HCT116 (cell line): Measurements from ENCODE around the gene ASPRV1. TPM values are rescaled to one million over a fixed set of nuclear protein-coding genes. Genes with fewer than 3 reads are reported as not detected.

Experiments
- ATAC-seq: fragments of 200-7000 bp; cut with Tn5 transposase; 2 replicates; pipeline ENCODE4 v1.9.1; 2020; ENCODE audit warnings: mild to moderate bottlenecking, moderate library complexity
- BruUV-seq: library from RNA; stranded (reverse); fragments of 400-500 nt; replicated peaks from 2 replicates; lab custom pipeline; 2021; lab: Mats Ljungman, UMichigan
- CTCF ChIA-PET: fragments of 300-600 bp; sonication (Branson Sonifier 250); formaldehyde crosslinking; loops from one replicate; lab custom pipeline; 2021; ENCODE audit warnings: antibody characterized with exemption; lab: Charles Lee
- POLR2A ChIA-PET: fragments of 300-600, 350-600 bp; sonication (Branson Sonifier 250); formaldehyde crosslinking; loops from one replicate; lab custom pipeline; 2021; ENCODE audit warnings: antibody characterized with exemption; lab: Charles Lee
- RAD21 ChIA-PET, 2 experiments: fragments of 300-600 bp; sonication (Branson Sonifier 250); formaldehyde crosslinking; loops; one replicate each; lab custom pipeline; 2023; ENCODE audit warnings: low total read pairs in 2 of 2; ENCODE audit not compliant: uncharacterized antibody in 2 of 2, unreplicated experiment in 2 of 2, low non-redundant PET in 1 of 2; lab: Charles Lee
- DNase-seq: peaks from one replicate; pipeline ENCODE4 v3.0.0-alpha.2; 2010; ENCODE audit warnings: low read depth, low spot score
- H2AFZ ChIP-seq: fragments of 200-600 bp; shearing (Covaris generic), sonication (generic); 2 replicates; pipeline ENCODE4 v1.6.1; 2017; ENCODE audit warnings: low read depth, mixed run types, mixed read lengths, antibody characterized with exemption, low read length; ENCODE audit not compliant: poor library complexity, severe bottlenecking
- H3K27ac ChIP-seq: 2 replicates; pipeline ENCODE4 v1.5.1; 2012; ENCODE audit warnings: low read depth, low read length
- H3K27me3 ChIP-seq: fragments of 200-600 bp; sonication (generic); 2 replicates; pipeline ENCODE4 v1.6.1; 2016; ENCODE audit warnings: mixed run types, low read length, mixed read lengths; ENCODE audit not compliant: insufficient read depth
- H3K36me3 ChIP-seq, 2 experiments: fragments of 200-500 bp in 1 of 2; fragments of 200-600 bp in 1 of 2; sonication (Bioruptor generic) in 1 of 2; sonication (generic) in 1 of 2; 2 replicates each; pipeline versions ENCODE4 v1.5.1 to v1.6.1; 2014 to 2016; ENCODE audit warnings: low read length in 2 of 2, inconsistent platforms in 1 of 2, mixed read lengths in 1 of 2, mixed run types in 1 of 2; ENCODE audit not compliant: insufficient read depth in 2 of 2, control insufficient read depth in 1 of 2
- H3K4me1 ChIP-seq, 2 experiments: fragments of 200-600 bp in 1 of 2; sonication (generic) in 1 of 2; 2 replicates each; pipeline versions ENCODE4 v1.5.1 to v1.6.1; 2012 to 2017; ENCODE audit warnings: low read length in 2 of 2, inconsistent platforms in 1 of 2, mild to moderate bottlenecking in 1 of 2, mixed read lengths in 1 of 2, mixed run types in 1 of 2, moderate library complexity in 1 of 2; ENCODE audit not compliant: insufficient read depth in 2 of 2, control insufficient read depth in 1 of 2
- H3K4me2 ChIP-seq: fragments of 200-600 bp; sonication (generic); 2 replicates; pipeline ENCODE4 v1.6.1; 2017; ENCODE audit warnings: mixed run types, low read length, mixed read lengths
- H3K4me3 ChIP-seq, 2 experiments: fragments of 200-600 bp in 1 of 2; sonication (generic) in 1 of 2; replicated peaks in 1 of 2; 2 replicates each; pipeline ENCODE4 v1.5.1; 2011 to 2016; ENCODE audit warnings: low read length in 2 of 2, control low read depth in 1 of 2, low read depth in 1 of 2, mild to moderate bottlenecking in 1 of 2, mixed read lengths in 1 of 2, mixed run types in 1 of 2
- H3K79me2 ChIP-seq: fragments of 200-600 bp; sonication (generic); 2 replicates; pipeline ENCODE4 v1.6.1; 2017; ENCODE audit warnings: mild to moderate bottlenecking, mixed run types, low read length, moderate library complexity, mixed read lengths; ENCODE audit not compliant: insufficient read depth
- H3K9ac ChIP-seq: fragments of 200-600 bp; sonication (generic); 2 replicates; pipeline ENCODE4 v1.6.1; 2016; ENCODE audit warnings: low read length, mixed read lengths
- H3K9me2 ChIP-seq: fragments of 200-600 bp; sonication (generic), shearing (Covaris generic); 2 replicates; pipeline ENCODE4 v1.6.1; 2017; ENCODE audit warnings: mixed run types, mild to moderate bottlenecking, moderate library complexity; ENCODE audit not compliant: insufficient read depth
- H3K9me3 ChIP-seq, 2 experiments: fragments of 200-500 bp in 1 of 2; fragments of 200-600 bp in 1 of 2; sonication (Bioruptor generic) in 1 of 2; sonication (generic) in 1 of 2; 2 replicates each; pipeline ENCODE4 v1.6.1; 2014 to 2017; ENCODE audit warnings: low read length in 2 of 2, mixed read lengths in 2 of 2, inconsistent platforms in 1 of 2, low read depth in 1 of 2, mild to moderate bottlenecking in 1 of 2, mixed run types in 1 of 2, moderate library complexity in 1 of 2; ENCODE audit not compliant: control insufficient read depth in 1 of 2, insufficient read depth in 1 of 2
- H4K20me1 ChIP-seq: fragments of 200-600 bp; sonication (generic), shearing (Covaris generic); 2 replicates; pipeline ENCODE4 v1.6.1; 2017; ENCODE audit warnings: mixed run types, mild to moderate bottlenecking, moderate library complexity; ENCODE audit not compliant: insufficient read depth
- CBX3 ChIP-seq: IDR thresholded peaks from 2 replicates; pipeline ENCODE4 v1.6.1; 2012; ENCODE audit warnings: low read depth
- EGR1 ChIP-seq: IDR thresholded peaks from 2 replicates; pipeline ENCODE4 v1.6.1; 2012; ENCODE audit warnings: low read depth
- ELF1 ChIP-seq: IDR thresholded peaks from 2 replicates; pipeline ENCODE4 v1.6.1; 2012; ENCODE audit warnings: low read depth, borderline replicate concordance
- EZH2phosphoT487 ChIP-seq: fragments of 200-600 bp; IDR thresholded peaks from 2 replicates; pipeline ENCODE4 v1.6.1; 2018; ENCODE audit warnings: antibody characterized with exemption, borderline replicate concordance
- FOSL1 ChIP-seq: IDR thresholded peaks from 2 replicates; pipeline ENCODE4 v1.6.1; 2012; ENCODE audit warnings: low read depth
- JUND ChIP-seq: IDR thresholded peaks from 2 replicates; pipeline ENCODE4 v1.6.1; 2012
- POLR2A ChIP-seq: IDR thresholded peaks from 2 replicates; pipeline ENCODE4 v1.7.0; 2011; ENCODE audit warnings: borderline replicate concordance; ENCODE audit not compliant: insufficient read depth, insufficient read length; ENCODE audit errors: extremely low read depth
- POLR2AphosphoS5 ChIP-seq: IDR thresholded peaks from 2 replicates; pipeline ENCODE4 v1.6.1; 2011; ENCODE audit warnings: mild to moderate bottlenecking, low read depth, low read length, moderate library complexity
- SIN3A ChIP-seq: IDR thresholded peaks from 2 replicates; pipeline ENCODE4 v1.6.1; 2012; ENCODE audit warnings: low read depth
- SRF ChIP-seq: IDR thresholded peaks from 2 replicates; pipeline ENCODE4 v1.6.1; 2012; ENCODE audit warnings: low read depth
- ZFX ChIP-seq: fragments of 450-650 bp; IDR thresholded peaks from 2 replicates; pipeline ENCODE4 v1.6.1; 2017
- ZNF274 ChIP-seq: fragments of 200-500 bp; sonication (Bioruptor generic); IDR thresholded peaks from 2 replicates; pipeline ENCODE4 v1.6.1; 2014; ENCODE audit warnings: mild to moderate bottlenecking, low read depth, low read length, inconsistent platforms
- intact Hi-C: fragments of 100-400 bp; cut with micrococcal nuclease; formaldehyde crosslinking; loops from 2 replicates; pipeline ENCODE4 v1.10.0; 2022
- total RNA-seq: library from RNA; stranded (reverse); gene quantifications from one replicate; pipeline ENCODE4 v1.2.1, GENCODE V29; 2021; ENCODE audit not compliant: unreplicated experiment
- TF ChIP-seq, protein P1 (sequence below): IDR thresholded peaks from 2 replicates; pipeline ENCODE4 v1.6.1; 2011; ENCODE audit warnings: mild to moderate bottlenecking, low read length, moderate library complexity; ENCODE audit not compliant: insufficient replicate concordance; ENCODE audit errors: extremely low read depth
- TF ChIP-seq, protein P2 (sequence below): IDR thresholded peaks from 2 replicates; pipeline ENCODE4 v1.6.1; 2012
- TF ChIP-seq, protein P3 (sequence below), 3 experiments: fragments of 200-600 bp in 1 of 3; sonication (generic) in 1 of 3; IDR thresholded peaks in 2 of 3; conservative IDR thresholded peaks in 1 of 3; 2 replicates each; pipeline ENCODE4 v1.5.1; 2012 to 2017; ENCODE audit warnings: low read depth in 2 of 3, low read length in 2 of 3, antibody characterized with exemption in 1 of 3, borderline replicate concordance in 1 of 3, control low read depth in 1 of 3, mild to moderate bottlenecking in 1 of 3, mixed read lengths in 1 of 3, mixed run types in 1 of 3, moderate library complexity in 1 of 3; ENCODE audit not compliant: insufficient read depth in 1 of 3

The ASPRV1 gene
- total RNA-seq, 1 experiment from 2014 or later = 1.1 TPM

DNA sequence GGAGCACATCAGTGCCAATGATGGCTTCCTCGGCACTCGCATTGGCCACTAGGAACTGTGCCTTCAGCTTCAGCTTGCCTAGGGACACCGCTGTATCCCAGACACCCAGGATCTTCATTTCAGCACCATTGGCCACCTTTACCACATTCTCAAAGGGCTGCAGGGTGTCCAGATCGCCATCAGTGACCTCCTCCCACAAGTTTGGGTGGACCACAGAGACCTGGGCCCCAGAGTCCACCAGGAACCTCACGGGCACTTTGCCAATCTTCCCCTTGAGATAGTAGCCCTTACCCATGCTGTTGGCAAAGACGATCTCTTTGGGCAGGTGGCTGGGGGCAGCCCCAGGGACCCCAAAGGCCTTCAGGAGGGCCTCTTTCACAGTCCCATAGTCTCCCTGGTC lies 610 bp downstream of the ASPRV1 start (continued):
- TF ChIP-seq, protein P1, sequence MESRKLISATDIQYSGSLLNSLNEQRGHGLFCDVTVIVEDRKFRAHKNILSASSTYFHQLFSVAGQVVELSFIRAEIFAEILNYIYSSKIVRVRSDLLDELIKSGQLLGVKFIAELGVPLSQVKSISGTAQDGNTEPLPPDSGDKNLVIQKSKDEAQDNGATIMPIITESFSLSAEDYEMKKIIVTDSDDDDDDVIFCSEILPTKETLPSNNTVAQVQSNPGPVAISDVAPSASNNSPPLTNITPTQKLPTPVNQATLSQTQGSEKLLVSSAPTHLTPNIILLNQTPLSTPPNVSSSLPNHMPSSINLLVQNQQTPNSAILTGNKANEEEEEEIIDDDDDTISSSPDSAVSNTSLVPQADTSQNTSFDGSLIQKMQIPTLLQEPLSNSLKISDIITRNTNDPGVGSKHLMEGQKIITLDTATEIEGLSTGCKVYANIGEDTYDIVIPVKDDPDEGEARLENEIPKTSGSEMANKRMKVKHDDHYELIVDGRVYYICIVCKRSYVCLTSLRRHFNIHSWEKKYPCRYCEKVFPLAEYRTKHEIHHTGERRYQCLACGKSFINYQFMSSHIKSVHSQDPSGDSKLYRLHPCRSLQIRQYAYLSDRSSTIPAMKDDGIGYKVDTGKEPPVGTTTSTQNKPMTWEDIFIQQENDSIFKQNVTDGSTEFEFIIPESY = no peak
- TF ChIP-seq, protein P2, sequence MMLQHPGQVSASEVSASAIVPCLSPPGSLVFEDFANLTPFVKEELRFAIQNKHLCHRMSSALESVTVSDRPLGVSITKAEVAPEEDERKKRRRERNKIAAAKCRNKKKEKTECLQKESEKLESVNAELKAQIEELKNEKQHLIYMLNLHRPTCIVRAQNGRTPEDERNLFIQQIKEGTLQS = no peak
- TF ChIP-seq EGR1 (no peak), ELF1 (no peak)
- TF ChIP-seq, protein P3, sequence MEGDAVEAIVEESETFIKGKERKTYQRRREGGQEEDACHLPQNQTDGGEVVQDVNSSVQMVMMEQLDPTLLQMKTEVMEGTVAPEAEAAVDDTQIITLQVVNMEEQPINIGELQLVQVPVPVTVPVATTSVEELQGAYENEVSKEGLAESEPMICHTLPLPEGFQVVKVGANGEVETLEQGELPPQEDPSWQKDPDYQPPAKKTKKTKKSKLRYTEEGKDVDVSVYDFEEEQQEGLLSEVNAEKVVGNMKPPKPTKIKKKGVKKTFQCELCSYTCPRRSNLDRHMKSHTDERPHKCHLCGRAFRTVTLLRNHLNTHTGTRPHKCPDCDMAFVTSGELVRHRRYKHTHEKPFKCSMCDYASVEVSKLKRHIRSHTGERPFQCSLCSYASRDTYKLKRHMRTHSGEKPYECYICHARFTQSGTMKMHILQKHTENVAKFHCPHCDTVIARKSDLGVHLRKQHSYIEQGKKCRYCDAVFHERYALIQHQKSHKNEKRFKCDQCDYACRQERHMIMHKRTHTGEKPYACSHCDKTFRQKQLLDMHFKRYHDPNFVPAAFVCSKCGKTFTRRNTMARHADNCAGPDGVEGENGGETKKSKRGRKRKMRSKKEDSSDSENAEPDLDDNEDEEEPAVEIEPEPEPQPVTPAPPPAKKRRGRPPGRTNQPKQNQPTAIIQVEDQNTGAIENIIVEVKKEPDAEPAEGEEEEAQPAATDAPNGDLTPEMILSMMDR (IDR thresholded peaks at IDR 0.05 in 2 of 3, conservative IDR thresholded peaks at IDR 0.05 in 1 of 3; ENCODE audit: borderline replicate concordance in 1 of 3, insufficient read depth in 1 of 3, low read depth in 2 of 3, low read length in 2 of 3) = no peak

DNA sequence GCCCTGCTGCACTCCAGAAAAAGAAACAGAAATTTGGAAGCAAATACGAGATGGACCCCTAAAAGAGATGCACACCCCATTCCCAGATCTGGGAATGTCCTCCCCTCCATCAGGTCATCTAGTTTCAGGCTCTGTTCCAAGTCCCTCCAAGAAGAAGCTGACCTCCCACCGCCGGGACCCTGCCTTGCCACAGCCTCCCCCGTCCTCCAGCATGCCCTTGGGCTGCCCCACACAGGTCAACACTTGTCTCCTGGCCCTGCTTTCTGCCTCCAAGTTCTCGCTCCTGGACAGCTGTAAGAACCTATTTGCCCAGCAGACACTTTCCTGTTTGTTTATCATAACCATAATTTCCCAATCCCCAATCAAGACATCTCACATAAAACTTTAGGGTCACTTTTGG lies 2.0 kb downstream of the ASPRV1 start:
- ChIA-PET CTCF (no interaction called here), RAD21 (no interaction called here), POLR2A (no interaction called here)
- H3K4me3 ChIP-seq = no peak overlapping the region
- peaks cover 6% of the 10 kb centered on the region; the same call in 1 of the 2 replicates for H3K27me3 ChIP-seq
- intact Hi-C loops = no loop called here
- H3K27ac ChIP-seq = no peak overlapping the region
- no TSS peak for BruUV-seq
- H2AFZ ChIP-seq = no peak overlapping the region
- H3K4me1 ChIP-seq = no peaks in the 10 kb centered on the region
- no peaks in the 10 kb centered on the region for H3K9me3 ChIP-seq
- H3K4me2 ChIP-seq = no peak overlapping the region
- no peaks in the 10 kb centered on the region for H3K79me2 ChIP-seq
- H4K20me1 ChIP-seq = no peaks in the 10 kb centered on the region
- H3K36me3 ChIP-seq = no peaks in the 10 kb centered on the region
- H3K9ac ChIP-seq = no peak overlapping the region
- no peak for DNase-seq
- no peaks in the 10 kb centered on the region for H3K9me2 ChIP-seq
- no peak for ATAC-seq
- TF ChIP-seq FOSL1 = no peak
- no peak for TF ChIP-seq SRF
- TF ChIP-seq EZH2phosphoT487 = no peak
- no peak for TF ChIP-seq SIN3A
- no peak for TF ChIP-seq POLR2AphosphoS5
- TF ChIP-seq ZNF274 = no peak
- TF ChIP-seq, protein P3 (IDR thresholded peaks at IDR 0.05 in 2 of 3, conservative IDR thresholded peaks at IDR 0.05 in 1 of 3; ENCODE audit: borderline replicate concordance in 1 of 3, insufficient read depth in 1 of 3, low read depth in 2 of 3, low read length in 2 of 3) = no peak
- TF ChIP-seq ELF1 = no peak
- TF ChIP-seq, protein P1 = no peak
- no peak for TF ChIP-seq POLR2A
- no peak for TF ChIP-seq JUND
- no peak for TF ChIP-seq CBX3
- TF ChIP-seq, protein P2 = no peak
- TF ChIP-seq ZFX = no peak
